ENCODE measurements around the gene NRG3.

GRCh38 chr10:82040336-82040735, 165.3 kb downstream of the NRG3 start:
- TF ChIP-seq CTCF (IDR thresholded peaks at IDR 0.05; ENCODE audit: low read depth, low read length, poor library complexity, severe bottlenecking), result no peak
- TF ChIP-seq EZH2phosphoT487 (IDR thresholded peaks at IDR 0.05; ENCODE audit: borderline replicate concordance, low read length), result no peak

Data from DOHH2 (cell line).